DOHH2 (cell line): Measurements from ENCODE around the gene SH3PXD2A.

Source experiments
- EZH2phosphoT487 ChIP-seq: fragments of 200-600 bp; sonication (generic); IDR thresholded peaks from 2 replicates; pipeline ENCODE4 v1.6.1; 2017; ENCODE audit warnings: borderline replicate concordance, mild to moderate bottlenecking, antibody characterized with exemption, low read length, moderate library complexity, mixed read lengths
- TF ChIP-seq, protein P1 (sequence below): fragments of 200-600 bp; sonication (generic); IDR thresholded peaks from one replicate; pipeline ENCODE4 v1.5.1; 2014; ENCODE audit warnings: antibody characterized with exemption, mild to moderate bottlenecking, low read depth, low read length; ENCODE audit not compliant: poor library complexity, severe bottlenecking

DNA sequence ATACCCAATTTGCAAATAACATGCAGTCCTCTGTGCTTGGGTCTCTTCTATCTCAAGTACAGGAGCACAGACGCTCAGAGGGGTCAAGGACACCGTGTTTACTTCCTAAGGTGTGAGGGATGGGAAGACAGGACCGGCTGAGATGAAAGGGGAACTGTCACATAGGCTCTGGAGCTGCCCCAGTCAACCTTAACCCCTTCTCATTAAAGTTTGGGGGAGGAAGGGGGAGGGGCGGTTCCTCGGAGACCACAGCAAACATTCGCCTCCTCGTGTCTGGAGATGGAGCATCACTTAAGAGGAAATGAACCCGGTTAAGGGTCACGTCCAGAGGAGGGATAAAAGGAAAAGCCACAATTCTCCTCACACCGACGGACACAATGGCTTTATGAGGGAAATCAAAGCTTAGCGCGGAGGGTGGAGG, 1.1 kb downstream of the SH3PXD2A start:
- TF ChIP-seq, protein P1, sequence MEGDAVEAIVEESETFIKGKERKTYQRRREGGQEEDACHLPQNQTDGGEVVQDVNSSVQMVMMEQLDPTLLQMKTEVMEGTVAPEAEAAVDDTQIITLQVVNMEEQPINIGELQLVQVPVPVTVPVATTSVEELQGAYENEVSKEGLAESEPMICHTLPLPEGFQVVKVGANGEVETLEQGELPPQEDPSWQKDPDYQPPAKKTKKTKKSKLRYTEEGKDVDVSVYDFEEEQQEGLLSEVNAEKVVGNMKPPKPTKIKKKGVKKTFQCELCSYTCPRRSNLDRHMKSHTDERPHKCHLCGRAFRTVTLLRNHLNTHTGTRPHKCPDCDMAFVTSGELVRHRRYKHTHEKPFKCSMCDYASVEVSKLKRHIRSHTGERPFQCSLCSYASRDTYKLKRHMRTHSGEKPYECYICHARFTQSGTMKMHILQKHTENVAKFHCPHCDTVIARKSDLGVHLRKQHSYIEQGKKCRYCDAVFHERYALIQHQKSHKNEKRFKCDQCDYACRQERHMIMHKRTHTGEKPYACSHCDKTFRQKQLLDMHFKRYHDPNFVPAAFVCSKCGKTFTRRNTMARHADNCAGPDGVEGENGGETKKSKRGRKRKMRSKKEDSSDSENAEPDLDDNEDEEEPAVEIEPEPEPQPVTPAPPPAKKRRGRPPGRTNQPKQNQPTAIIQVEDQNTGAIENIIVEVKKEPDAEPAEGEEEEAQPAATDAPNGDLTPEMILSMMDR, result no peak
- TF ChIP-seq EZH2phosphoT487, result no peak
